Pons (tissue), 1 donor: ENCODE measurements around the gene LPP.
"Not testable (repeated sequence)": the region's sequence is repeated elsewhere in the genome, so short reads cannot be mapped to it uniquely, and the experiment has no call there.

Source experiments
- DNase-seq: peaks from one replicate; pipeline ENCODE4 v3.0.0-alpha.2; 2016; ENCODE audit warnings: low spot score

Gene LPP

DNA sequence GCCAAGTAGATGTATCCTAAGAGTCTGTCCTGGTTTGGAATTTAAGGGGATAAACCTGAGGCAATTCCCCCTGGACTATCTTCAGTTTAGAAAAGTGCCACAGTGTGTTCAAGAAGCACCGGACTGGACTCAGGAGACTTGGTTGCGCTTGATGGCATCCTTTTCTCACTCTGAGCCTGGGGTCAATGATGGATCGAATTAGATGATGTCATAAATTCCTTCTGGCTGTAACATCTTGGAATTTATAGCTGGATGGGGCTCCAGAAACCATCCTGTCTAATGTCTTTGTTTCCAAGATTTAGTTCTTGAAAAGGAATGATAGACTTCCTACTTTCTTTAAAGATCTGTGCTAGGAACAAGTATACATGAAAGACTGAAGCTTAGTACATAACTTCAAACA lies 280.6 kb downstream of the LPP start:
- no peak for DNase-seq

DNA sequence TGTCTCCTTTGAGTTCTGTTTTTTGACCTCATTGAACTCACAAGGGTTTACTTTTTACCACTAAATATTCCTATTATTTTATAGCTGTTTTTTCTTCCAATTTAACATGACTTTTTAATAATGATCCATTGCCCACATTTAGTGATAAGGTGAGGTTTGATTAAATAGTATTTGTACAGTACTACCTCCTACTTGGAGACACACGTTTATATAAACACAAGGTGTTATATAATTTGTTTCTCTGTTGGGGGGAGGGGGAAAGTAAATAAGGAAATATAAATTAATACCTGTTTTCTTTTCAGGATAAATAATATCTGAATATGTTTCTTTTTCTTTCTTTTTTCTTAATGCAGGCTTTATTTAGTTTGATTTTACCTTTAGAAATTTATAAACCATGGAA lies 281.3 kb downstream of the LPP start:
- no peak for DNase-seq

DNA sequence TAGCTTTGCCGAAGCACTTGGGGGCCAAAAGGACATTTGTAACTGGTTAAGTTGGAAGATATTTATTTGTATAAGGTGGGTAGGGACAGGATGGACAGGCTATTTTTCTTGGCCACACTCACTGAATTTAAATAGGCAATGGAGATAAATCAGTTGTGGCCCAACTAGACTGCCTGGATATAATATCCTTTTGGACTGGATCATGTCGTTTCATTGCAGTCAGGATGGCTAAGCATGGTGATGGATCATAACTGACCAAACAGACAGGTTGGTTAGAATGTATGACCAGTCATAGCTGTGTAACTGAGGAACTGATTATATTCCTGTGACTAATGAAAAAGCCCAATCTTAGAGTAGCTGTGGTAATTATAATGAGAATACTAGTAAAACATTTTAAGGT lies 284.0 kb downstream of the LPP start:
- DNase-seq: no peak

DNA sequence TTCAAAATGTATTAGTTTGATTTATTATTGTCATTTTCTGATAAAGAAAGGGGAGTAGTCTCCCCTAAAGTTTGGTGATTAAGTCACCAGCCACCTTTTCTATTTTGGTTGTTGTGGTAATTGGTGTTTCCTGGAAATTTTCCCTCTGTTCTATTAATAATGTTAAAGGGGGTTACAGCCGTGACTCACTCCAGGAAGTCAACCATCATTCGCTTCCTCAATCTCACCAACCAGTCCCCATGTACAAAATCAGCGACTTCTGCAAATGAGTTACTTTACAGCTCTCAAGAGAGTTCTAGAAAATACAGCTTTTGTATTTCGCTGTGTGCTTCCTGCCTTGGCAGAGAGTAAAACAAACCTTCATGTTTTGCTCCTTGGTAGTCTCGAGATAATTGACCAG lies 285.1 kb downstream of the LPP start:
- peak; percentile 82 for DNase-seq

DNA sequence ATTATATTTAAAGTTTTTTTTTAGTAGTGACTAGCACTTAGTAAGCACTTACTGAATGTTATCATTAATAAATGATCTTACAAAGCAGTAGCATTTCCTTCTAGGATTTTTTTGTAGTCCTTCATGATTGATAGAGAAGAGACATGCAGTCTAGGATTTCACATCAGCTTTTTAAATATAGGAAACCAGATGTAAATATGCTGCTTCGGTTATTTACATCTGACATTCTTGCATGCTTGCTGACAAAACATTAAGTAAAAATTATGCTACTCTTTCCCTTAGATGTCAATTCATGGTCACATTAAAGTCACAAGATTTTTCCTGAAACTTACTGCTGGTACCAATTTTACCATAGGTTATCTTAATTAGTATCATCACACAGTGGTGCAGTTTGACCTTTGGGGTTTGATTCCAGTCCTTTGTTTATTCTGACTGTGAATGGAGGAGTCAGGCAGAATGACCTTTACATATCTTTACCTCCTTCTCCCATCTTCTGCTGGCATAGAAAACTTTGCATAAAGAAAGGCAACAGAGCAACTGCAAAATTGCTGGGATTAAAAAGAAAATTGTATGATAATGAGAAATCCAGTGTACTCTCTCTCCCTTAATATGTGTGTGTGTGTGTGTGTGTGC lies 286.5 kb downstream of the LPP start:
- no peak for DNase-seq

DNA sequence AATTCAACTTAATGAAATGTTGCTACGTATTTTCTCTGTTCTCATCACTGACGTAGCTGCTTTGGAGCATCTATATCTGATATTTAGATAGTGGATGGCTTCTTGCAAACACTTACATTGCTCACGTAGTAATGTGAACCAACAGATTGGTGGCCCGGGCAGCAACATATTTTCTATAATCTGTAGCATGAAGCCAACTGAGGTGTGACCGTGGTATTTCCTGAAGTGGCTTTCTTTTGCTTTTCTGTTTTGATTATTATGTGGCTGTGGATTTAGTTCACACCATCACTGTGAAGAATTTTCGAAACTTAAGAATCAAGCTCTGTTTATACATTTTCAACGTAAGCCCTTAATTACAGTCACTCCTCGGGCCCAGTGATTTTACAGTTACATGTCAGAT lies 288.5 kb downstream of the LPP start:
- no peak for DNase-seq

DNA sequence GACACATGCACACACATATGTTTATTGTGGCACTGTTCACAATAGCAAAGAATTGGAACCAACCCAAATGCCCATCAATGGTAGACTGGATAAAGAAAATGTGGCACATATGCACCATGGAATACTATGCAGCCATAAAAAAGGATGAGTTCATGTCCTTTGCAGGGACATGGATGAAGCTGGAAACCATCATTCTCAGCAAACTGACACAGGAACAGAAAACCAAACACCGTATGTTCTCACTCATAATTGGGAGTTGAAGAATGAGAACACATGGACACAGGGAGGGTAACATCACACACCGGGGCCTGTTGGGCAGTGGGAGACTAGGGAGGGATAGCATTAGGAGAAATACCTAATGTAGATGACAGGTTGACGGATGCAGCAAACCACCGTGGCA lies 291.2 kb downstream of the LPP start:
- DNase-seq: not testable (repeated sequence)

DNA sequence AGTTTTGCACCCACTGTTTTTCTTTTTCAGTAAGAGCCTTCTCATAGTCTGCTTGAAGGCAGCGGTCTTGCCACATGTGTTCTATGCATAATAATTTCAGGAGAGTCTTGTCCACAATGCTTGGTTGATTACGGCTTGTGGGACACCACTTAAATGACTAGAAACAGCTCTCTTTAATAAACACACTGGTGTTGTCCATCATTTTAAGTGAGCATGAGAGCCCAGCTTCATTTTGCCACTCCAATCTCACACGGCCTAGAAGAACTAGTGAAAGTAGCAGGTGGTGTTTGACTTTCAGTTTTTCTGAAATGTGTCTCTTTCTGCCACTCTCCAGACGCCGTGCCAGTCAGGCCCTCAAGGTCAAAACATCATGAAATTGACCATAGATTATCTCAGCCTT lies 292.1 kb downstream of the LPP start:
- DNase-seq: no peak

DNA sequence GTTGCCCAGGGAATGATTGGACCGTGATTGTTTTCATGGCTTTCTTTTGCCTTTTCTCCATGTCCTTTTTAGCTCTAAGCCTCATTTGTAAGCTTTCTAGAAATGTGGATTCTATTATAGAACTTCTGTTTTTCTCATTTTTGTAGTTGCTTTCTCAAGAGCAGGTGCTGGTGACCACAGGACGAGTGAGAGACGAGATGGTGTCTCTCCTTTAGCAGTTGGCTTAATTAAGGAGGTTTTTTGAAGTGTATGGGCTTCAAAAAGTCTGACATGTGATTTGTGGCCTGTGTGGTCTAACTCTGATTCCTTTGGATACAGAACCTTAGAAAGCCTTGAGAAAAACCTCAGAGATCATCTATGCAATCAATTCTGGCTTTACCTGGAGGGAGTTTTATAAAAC lies 292.8 kb downstream of the LPP start:
- DNase-seq: no peak

DNA sequence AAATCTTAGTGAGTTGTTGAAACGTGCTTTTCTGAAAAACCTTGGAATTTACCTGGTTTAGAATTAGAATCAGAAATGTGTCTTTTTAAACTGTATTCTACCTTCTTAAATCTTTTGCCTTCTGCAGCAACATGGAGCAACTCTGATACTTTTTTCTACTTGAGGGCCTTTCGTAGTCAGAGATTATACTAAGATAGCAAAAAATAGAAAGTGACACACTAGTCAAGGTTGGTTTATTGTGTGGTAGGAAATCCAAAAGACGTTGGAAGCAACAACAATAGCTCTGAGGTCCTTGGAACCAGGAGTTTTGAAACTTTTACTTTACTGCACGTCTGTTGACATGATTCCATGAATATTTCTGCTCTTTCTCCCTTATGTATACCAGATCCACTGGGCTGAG lies 294.9 kb downstream of the LPP start:
- no peak for DNase-seq

DNA sequence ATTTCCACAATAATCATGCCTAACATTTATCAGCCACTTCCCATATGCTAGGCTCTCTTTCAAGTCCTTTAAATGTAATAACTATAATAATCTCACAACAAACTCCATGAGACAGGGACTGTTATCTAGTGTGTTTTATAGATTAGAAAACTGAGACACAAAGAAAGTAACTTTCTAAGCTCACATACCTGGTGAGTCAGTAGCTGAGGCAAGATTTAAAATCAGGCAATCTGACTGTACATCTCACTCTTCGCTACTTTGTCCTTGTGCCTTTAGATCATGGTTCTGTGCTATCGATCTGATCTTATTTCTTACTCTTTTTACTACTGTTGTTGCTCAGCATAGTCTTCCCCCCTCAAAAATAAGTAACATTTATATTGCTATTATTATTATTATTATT lies 295.5 kb downstream of the LPP start:
- no peak for DNase-seq

DNA sequence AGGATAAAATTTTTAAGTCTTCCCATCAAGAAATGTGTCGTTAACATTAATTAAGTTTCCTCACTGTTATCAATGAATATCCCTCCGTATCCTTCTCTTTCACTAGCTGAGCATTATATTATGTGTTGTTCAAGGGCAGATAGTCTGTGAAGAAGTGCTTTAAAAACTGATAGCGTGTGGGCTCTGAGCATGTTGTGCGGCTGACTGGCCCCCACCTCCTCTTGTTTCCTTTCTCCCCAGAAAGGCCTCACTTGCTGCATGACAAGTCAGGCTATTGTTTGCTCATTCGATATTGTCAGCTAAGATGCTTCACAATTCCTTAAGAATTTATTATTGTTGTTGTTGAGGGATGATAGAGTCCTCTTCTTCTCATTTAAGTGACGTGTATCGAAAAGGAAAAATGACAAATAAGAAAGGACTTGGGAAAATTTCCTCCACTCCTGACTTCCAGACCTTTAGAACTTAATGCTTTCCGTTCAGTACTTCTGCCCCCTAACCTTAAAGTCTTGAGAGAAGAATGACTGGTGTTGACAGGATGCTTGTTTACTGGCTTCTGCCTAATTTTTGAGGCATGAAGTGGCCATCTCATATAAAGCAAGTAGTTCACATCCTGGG lies 298.3 kb downstream of the LPP start:
- DNase-seq: peak; percentile 49

DNA sequence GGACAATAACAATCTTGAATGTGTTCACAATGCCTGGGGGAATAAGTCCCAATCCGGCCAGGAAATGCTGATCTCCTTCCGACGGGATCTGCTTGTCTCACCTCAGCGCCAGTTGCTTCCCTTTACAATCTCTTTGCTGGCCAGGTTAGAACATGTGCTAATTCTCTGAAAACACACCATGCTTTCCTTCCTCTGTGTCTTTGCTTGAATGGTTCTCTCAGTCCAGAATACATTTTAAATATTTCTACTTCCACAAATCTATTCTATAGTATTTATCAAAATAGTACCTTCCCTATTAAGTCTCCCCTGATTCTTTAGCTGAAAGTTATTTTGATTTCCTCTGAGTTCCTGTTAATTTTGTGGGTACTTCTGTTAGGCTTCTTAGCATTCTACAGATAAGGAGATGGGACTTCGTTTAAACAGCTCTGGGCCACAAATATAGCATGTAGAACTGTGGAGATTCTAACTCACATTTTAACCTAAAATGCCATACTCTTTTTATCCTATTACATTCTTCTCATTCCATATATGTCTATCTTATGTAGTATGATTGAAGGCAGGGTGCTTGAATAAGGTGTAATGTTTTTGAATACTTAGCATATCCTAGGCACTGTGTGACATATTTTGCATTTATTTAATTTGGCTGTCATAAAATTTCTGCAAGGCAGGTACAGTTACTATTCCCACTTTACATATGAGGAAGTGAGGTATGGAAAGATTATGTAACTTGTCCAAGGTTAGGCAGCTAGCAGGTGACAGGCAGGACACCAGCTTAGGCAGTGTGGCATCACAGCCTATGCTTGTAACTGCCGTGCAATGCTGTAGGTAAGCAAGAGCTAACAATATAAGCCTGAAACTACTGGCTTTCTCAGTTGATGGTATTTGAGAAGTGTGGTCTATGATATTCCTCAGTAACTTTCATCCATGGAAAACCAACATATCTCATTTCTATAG lies 299.8 kb downstream of the LPP start:
- DNase-seq: no peak

DNA sequence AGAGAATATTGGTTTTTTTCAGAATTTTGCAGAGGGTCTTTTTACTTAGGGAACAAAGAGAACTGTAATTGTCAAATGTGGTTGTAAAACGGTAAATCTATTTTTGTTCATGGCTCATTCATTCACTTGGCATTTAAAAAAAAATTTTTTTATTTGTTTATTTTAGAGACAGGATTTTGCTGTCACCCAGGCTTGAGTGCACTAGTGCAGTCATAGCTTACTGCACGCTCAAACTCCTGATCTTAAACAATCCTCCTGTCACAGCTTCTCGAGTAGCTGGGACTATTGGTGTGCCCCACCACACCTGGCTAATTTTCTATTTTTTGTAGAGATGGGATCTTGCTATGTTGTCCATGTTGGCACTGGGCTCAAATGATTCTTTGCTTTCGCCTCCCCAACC lies 301.8 kb downstream of the LPP start:
- no peak for DNase-seq

DNA sequence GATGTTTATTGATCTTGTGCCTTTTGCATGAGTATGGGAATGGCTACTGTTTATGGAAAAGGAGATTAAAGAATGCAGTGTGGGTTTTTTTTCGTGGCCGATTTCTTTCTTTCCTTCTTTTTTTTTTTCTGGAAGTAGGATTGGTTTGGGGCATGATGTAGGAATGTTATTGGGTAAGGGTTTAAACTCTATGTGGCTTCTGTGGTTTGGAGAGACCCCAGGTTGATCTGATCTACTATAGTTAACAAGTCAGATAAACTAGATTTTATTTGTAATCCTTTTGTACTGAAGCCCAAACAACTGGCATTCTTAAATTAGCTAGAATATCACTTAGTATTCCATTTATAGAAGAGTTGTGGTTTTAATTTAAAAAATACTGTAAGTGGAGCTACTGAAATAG lies 304.8 kb downstream of the LPP start:
- no peak for DNase-seq

DNA sequence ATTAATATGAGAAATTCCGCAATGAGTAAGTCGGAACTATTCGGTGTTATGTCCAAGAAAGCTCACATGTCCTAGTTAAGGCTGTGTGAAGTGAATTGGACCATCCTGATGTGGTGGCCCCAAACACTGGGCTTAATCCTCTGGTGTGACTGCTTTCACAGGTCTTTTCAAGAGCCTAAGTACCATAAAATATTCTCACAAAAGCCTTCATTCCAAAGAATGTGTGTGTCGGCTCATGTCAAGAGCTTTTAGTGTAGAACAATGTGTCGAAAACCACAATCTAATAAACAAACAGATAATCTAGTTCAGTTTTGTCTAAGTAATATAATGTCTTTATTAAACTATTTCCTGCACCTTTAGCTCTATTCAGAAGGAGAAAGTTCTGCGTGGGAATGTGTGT lies 311.4 kb downstream of the LPP start:
- DNase-seq: no peak

DNA sequence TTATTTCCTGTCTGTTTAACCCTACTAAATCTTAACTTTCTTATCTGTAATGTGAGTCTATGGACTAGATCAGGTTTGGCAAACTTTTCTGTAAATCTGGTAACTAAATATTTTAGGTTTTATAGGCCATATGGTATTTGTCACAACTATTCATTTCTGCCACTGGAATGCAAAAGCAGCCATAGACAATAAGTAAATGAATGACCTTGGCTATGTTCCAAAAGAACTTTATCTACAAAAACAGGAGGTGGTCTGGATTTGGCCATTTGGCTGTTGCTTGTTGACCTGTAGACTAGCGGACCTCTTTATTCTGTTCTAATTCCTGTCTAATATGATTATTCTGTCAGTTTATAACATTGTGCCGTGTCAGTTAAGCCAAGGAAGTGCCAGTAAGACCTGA lies 314.2 kb downstream of the LPP start:
- no peak for DNase-seq

DNA sequence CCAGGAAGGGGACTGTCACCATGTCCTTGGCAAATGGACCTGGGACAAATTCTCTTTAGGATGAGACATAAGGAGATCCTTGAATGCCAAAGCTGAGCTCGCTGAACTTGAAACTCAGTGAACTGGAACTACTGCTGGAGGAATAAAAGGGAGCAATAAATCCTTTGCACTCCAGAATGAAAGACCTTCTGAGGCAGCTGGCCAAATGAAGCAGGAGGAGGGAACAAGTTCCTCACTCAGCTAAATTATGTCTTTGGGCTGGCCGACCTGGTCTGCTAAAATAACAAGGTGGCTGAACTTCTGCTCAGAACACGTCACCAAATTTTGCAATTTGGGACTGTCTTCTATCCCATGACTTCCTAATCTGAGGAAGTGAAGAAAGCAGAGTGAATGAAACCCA lies 314.7 kb downstream of the LPP start:
- peak; percentile 64 for DNase-seq

DNA sequence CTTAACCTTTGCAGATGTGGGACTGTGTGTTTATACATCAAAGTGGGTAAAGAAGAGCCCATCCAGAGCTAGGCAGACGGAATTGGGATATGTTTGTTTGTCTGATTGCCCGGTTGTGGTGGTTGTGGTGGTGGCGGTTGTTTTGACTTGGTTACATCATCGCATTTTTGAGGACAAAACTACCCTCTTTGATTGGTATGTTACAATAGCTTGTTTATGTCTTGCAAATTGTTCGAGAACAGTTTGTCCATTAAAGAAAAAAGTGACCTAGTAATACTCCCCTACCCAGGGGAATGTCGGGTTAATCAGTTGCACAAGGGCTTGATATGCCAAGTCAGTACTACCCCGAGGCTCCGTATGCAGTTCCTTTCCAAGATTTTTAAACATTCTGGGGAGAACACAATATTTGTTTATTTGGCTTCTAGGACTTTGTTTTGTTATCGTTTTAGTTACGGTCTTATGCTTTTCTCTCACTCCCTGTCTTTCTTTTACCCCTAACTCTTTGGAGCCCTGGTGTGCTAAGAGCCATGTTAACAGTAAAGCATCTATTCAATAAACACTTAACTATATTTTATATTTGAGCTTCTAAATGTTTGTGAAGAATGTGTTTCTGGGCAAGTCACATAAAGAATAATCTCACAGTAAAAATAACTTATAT lies 315.4 kb downstream of the LPP start:
- DNase-seq: peak; percentile 35

DNA sequence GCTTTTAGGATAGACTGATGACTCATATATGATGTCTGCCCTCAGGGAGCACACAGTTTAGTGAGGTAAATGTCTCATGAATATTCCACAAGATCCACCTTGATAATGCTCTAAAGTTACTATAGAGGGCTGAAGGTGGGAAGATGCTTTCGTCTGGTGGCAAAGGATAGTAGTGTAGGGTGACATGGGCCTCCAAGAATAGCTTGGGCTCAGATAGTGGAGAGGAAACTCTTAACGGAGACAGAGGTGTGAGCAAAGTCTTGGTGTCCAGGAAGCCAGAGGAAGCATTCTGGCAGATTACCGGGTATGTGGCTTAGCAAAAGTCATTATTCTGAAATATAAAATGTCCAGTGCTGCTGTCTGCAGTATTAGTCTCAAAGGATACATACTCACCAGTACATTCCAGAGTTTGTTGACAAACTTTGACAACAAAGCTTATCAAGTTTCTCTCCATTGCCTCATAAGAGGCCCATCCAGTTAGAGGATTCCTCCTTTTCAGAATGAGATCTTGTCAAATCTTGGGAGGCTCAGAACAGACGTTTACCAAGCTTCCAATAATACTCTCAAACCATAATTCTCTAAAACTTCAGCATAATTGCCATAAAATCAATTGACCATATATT lies 316.7 kb downstream of the LPP start:
- no peak for DNase-seq

DNA sequence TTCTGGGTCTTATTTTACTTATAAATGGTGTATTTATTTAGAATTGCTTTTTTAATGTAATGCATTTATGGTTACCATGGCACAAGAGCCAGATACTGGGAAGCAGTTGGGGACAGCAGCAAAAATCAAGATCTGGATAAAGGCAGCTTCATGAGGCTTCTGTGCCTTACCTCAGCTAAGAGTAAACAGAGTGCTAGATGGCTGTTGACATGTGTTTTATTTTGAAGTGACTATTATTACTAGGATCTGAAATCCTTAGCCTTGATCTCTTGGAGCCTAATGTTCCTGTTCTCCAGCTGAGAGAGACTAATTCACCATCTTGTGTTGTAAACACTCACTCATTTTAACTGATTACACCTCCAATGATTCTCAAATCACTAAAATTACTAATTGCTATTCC lies 317.8 kb downstream of the LPP start:
- DNase-seq: peak; percentile 19

DNA sequence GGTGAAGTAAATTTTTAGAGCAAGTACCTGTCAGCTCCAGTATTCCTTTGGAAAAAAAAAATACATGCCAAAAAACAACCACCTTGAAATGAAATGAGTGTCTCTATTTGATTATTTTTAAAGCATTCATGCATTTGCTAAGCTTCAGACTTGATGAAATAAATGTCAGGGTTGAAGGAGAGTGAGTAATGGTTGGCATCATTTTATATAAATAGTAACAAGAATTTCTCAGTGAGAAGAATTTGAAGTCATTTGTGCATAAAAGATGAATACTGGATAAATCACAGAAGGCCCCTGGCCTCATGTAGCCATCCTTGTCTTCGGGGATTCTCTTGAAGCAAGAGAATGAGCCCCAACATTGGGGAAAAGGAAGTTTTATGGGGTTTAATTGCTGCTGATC lies 318.4 kb downstream of the LPP start:
- DNase-seq: peak; percentile 15
